GM12878 (cell line): Measurements from ENCODE around the gene FRAS1. TPM values are rescaled to one million over a fixed set of nuclear protein-coding genes. Genes with fewer than 3 reads are reported as not detected.
A peak's percentile ranks its signal among the peaks of the same experiment; 100 is the strongest.

Source experiments
- ATAC-seq: fragments of 200-7000 bp; cut with Tn5 transposase; 3 replicates; pipeline ENCODE4 v1.9.1; 2020; ENCODE audit warnings: mild to moderate bottlenecking, moderate library complexity
- BruUV-seq: library from RNA; stranded (reverse); fragments of 400-500 nt; replicated peaks from 2 replicates; lab custom pipeline; 2021; lab: Mats Ljungman, UMichigan
- CTCF ChIA-PET: fragments of 300-600 bp; sonication (Branson Sonifier 250); formaldehyde crosslinking; extraction: SDS; loops from one replicate; lab custom pipeline; 2021; ENCODE audit warnings: inconsistent platforms; lab: Yijun Ruan, JAX
- POLR2A ChIA-PET: fragments of 350-600 bp; formaldehyde crosslinking; extraction: SDS; loops from one replicate; lab custom pipeline; 2021; ENCODE audit warnings: inconsistent platforms; lab: Charles Lee
- RAD21 ChIA-PET: fragments of 300-600 bp; sonication (Branson Sonifier 250); formaldehyde crosslinking; loops from one replicate; lab custom pipeline; 2023; ENCODE audit warnings: antibody characterized with exemption; ENCODE audit not compliant: unreplicated experiment; lab: Charles Lee
- SMC1A ChIA-PET: fragments of 300-600 bp; sonication (Branson Sonifier 250); formaldehyde crosslinking; loops from one replicate; lab custom pipeline; 2023; ENCODE audit not compliant: unreplicated experiment, uncharacterized antibody; lab: Charles Lee
- DNase-seq: peaks from one replicate; pipeline ENCODE4 v3.0.0-alpha.2; 2011; ENCODE audit warnings: low read depth, low spot score
- FAIRE-seq: peaks from 3 replicates; lab custom pipeline; 2011; peaks lifted over from hg19 to GRCh38; lab: Jason Lieb, UNC
- H2AFZ ChIP-seq: 2 replicates; pipeline ENCODE4 v1.6.0; 2011; ENCODE audit warnings: low read depth, low read length, control low read depth; ENCODE audit not compliant: control insufficient read depth
- H3K27ac ChIP-seq: 2 replicates; pipeline ENCODE4 v1.5.1; 2011; ENCODE audit warnings: control low read depth; ENCODE audit not compliant: control insufficient read depth, insufficient read depth
- H3K27me3 ChIP-seq, 2 experiments: replicated peaks in 1 of 2; 2 replicates each; pipeline versions ENCODE4 v1.6.0 to v1.6.1; 2011; ENCODE audit warnings: low read length in 1 of 2; ENCODE audit not compliant: control insufficient read depth in 2 of 2, insufficient read depth in 2 of 2
- H3K36me3 ChIP-seq, 2 experiments: 2 replicates each; pipeline ENCODE4 v1.5.1; 2011; ENCODE audit warnings: low read length in 1 of 2; ENCODE audit not compliant: control insufficient read depth in 2 of 2, insufficient read depth in 2 of 2
- H3K4me1 ChIP-seq: 2 replicates; pipeline ENCODE4 v1.6.1; 2011; ENCODE audit warnings: mild to moderate bottlenecking, low read length, moderate library complexity, mixed read lengths; ENCODE audit not compliant: control insufficient read depth, insufficient read depth
- H3K4me2 ChIP-seq: 2 replicates; pipeline ENCODE4 v1.6.0; 2011; ENCODE audit warnings: control low read depth; ENCODE audit not compliant: control insufficient read depth, insufficient read depth
- H3K4me3 ChIP-seq: fragments of 200-600 bp; sonication (generic); 2 replicates; pipeline ENCODE4 v1.5.1; 2016
- H3K79me2 ChIP-seq: 2 replicates; pipeline ENCODE4 v1.6.0; 2011; ENCODE audit warnings: low read length; ENCODE audit not compliant: control insufficient read depth, insufficient read depth
- H3K9ac ChIP-seq: 2 replicates; pipeline ENCODE4 v1.8.0; 2011; ENCODE audit warnings: low read length, control low read depth, mixed read lengths; ENCODE audit not compliant: control insufficient read depth, insufficient read depth
- H3K9me3 ChIP-seq: replicated peaks from 3 replicates; pipeline ENCODE4 v1.5.1; 2011; ENCODE audit warnings: mild to moderate bottlenecking, low read length; ENCODE audit not compliant: control insufficient read depth, insufficient read depth
- H4K20me1 ChIP-seq: 2 replicates; pipeline ENCODE4 v1.6.0; 2011; ENCODE audit not compliant: control insufficient read depth, insufficient read depth
- CBX3 ChIP-seq: fragments of 200-600 bp; sonication (generic); IDR thresholded peaks from 2 replicates; pipeline ENCODE4 v1.6.1; 2016; ENCODE audit warnings: low read depth, borderline replicate concordance
- CHD4 ChIP-seq: fragments of 200-600 bp; sonication (generic); IDR thresholded peaks from 2 replicates; pipeline ENCODE4 v1.6.1; 2016; ENCODE audit warnings: mild to moderate bottlenecking
- EP300 ChIP-seq, 2 experiments: fragments of 150-350 bp in 1 of 2; IDR thresholded peaks; 2 replicates each; pipeline ENCODE4 v1.6.1; 2011 to 2012; ENCODE audit warnings: low read depth in 2 of 2, low read length in 2 of 2, borderline replicate concordance in 1 of 2, improper control_type of control experiment in 1 of 2, inconsistent platforms in 1 of 2; ENCODE audit not compliant: control insufficient read depth in 1 of 2
- ETV6 ChIP-seq, 2 experiments: fragments of 450-650 bp in 1 of 2; IDR thresholded peaks in 1 of 2; conservative IDR thresholded peaks in 1 of 2; 2 replicates each; pipeline ENCODE4 v1.6.1; 2014; ENCODE audit warnings: antibody characterized with exemption in 1 of 2, borderline replicate concordance in 1 of 2, low read depth in 1 of 2, mild to moderate bottlenecking in 1 of 2, moderate library complexity in 1 of 2
- IRF4 ChIP-seq: IDR thresholded peaks from 2 replicates; pipeline ENCODE4 v1.6.1; 2011; ENCODE audit warnings: low read depth, low read length
- JUND ChIP-seq: IDR thresholded peaks from 2 replicates; pipeline ENCODE4 v1.6.1; 2012; ENCODE audit warnings: low read depth, mild to moderate bottlenecking, low read length, improper control_type of control experiment, moderate library complexity
- KAT2A ChIP-seq: conservative IDR thresholded peaks from 2 replicates; pipeline ENCODE4 v1.6.1; 2011; ENCODE audit warnings: low read depth, low read length; ENCODE audit not compliant: control insufficient read depth
- KDM1A ChIP-seq: fragments of 200-600 bp; sonication (generic); IDR thresholded peaks from 2 replicates; pipeline ENCODE4 v1.6.1; 2016; ENCODE audit warnings: borderline replicate concordance
- KLF5 ChIP-seq: fragments of 450-650 bp; IDR thresholded peaks from 2 replicates; pipeline ENCODE4 v1.6.1; 2014; ENCODE audit warnings: mild to moderate bottlenecking; ENCODE audit not compliant: partially characterized antibody
- MEF2B ChIP-seq: fragments of 450-650 bp; IDR thresholded peaks from 2 replicates; pipeline ENCODE4 v1.6.1; 2018; ENCODE audit warnings: mild to moderate bottlenecking, moderate library complexity; ENCODE audit not compliant: partially characterized antibody, poor library complexity, severe bottlenecking
- MYB ChIP-seq: fragments of 150-350 bp; IDR thresholded peaks from 2 replicates; pipeline ENCODE4 v1.6.1; 2014; ENCODE audit warnings: mild to moderate bottlenecking, low read depth, low read length, borderline replicate concordance
- NBN ChIP-seq: fragments of 450-650 bp; IDR thresholded peaks from 2 replicates; pipeline ENCODE4 v1.6.1; 2016
- NFIC ChIP-seq: IDR thresholded peaks from 2 replicates; pipeline ENCODE4 v1.6.1; 2012; ENCODE audit warnings: low read depth, mild to moderate bottlenecking, inconsistent platforms, low read length, moderate library complexity
- NFXL1 ChIP-seq: fragments of 450-650 bp; IDR thresholded peaks from 2 replicates; pipeline ENCODE4 v1.6.1; 2017; ENCODE audit warnings: antibody characterized with exemption, mild to moderate bottlenecking, borderline replicate concordance
- NKRF ChIP-seq: fragments of 450-650 bp; conservative IDR thresholded peaks from 2 replicates; pipeline ENCODE4 v1.6.1; 2017; ENCODE audit warnings: mild to moderate bottlenecking, moderate library complexity
- PAX5 ChIP-seq: IDR thresholded peaks from 2 replicates; pipeline ENCODE4 v1.6.1; 2011; ENCODE audit warnings: low read depth, low read length, borderline replicate concordance
- POLR2AphosphoS5 ChIP-seq: IDR thresholded peaks from 2 replicates; pipeline ENCODE4 v1.6.1; 2011; ENCODE audit warnings: mild to moderate bottlenecking, low read length, inconsistent platforms
- RELB ChIP-seq: fragments of 450-650 bp; IDR thresholded peaks from 2 replicates; pipeline ENCODE4 v1.6.1; 2017; ENCODE audit warnings: low read depth, mild to moderate bottlenecking, moderate library complexity
- SREBF1 ChIP-seq: IDR thresholded peaks from 2 replicates; pipeline ENCODE4 v1.6.1; 2012; ENCODE audit warnings: mild to moderate bottlenecking, low read length
- TCF12 ChIP-seq: IDR thresholded peaks from 2 replicates; pipeline ENCODE4 v1.6.1; 2011; ENCODE audit warnings: low read depth, mild to moderate bottlenecking, low read length
- TCF3 ChIP-seq: IDR thresholded peaks from 2 replicates; pipeline ENCODE4 v1.6.1; 2012; ENCODE audit warnings: low read depth, mild to moderate bottlenecking, low read length, borderline replicate concordance; ENCODE audit not compliant: insufficient read depth
- USF1 ChIP-seq: IDR thresholded peaks from 2 replicates; pipeline ENCODE4 v1.6.1; 2011; ENCODE audit warnings: borderline replicate concordance, low read depth, mild to moderate bottlenecking, moderate library complexity, mixed read lengths, low read length; ENCODE audit not compliant: insufficient read depth; ENCODE audit errors: extremely low read length
- WGBS: methylation state at CpG from one replicate; pipeline ENCODE4 v1.1.6; 2016; ENCODE audit warnings: low lambda C conversion rate; ENCODE audit not compliant: insufficient replicate concordance, insufficient coverage; ENCODE audit errors: missing lambda C conversion rate; 5-methylcytosine and 5-hydroxymethylcytosine counted together
- in situ Hi-C: fragments of 300-500 bp; cut with MboI; formaldehyde crosslinking; loops from 9 replicates; pipeline ENCODE4 v1.14.3; 2018; ENCODE audit warnings: mixed read lengths
- intact Hi-C: fragments of 100-400 bp; cut with micrococcal nuclease; formaldehyde crosslinking; loops from one replicate; pipeline ENCODE4 v1.14.2; 2022; ENCODE audit not compliant: unreplicated experiment
- polyA plus RNA-seq, 11 experiments: library from polyadenylated mRNA; depleted of rRNA in 4 of 11; unstranded in 6 of 11; stranded (reverse) in 5 of 11; fragments of >200 nt; fragmentation: Nextera tagmentation in 4 of 11; fragmentation: Illumina TruSeq in 1 of 11; extraction: Ambion mirVana in 4 of 11; extraction: Trizol in 1 of 11; gene quantifications; 1 replicate in 1 of 11; 2 replicates in 10 of 11; pipeline versions ENCODE4 v1.2.1 to v1.2.3, GENCODE V29; 2011 to 2016; ENCODE audit warnings: inconsistent platforms in 2 of 11, missing spikeins in 2 of 11, low read depth in 1 of 11
- total RNA-seq, 4 experiments: library from RNA; depleted of rRNA in 3 of 4; stranded (reverse); fragments of >200 nt in 3 of 4; fragmentation: Illumina TruSeq in 1 of 4; extraction: Trizol in 1 of 4; gene quantifications; 2 replicates each; pipeline versions ENCODE4 v1.2.1 to v1.2.3, GENCODE V29; 2013 to 2021

Gene FRAS1
- total and polyA plus RNA-seq, 10 of the 15 experiments (the other 5 are each of a cell fraction or from before 2014, with no cell fraction given), result 0.08 to 11.7 (median 0.20) TPM

GRCh38 chr4:78451407-78451806 is 394.3 kb downstream of the FRAS1 start:
- POLR2A ChIA-PET, result no interaction called here
- Histone ChIP-seq H2AFZ (no peak overlapping the region), H3K79me2 (no peaks in the 10 kb centered on the region), H3K4me3 (no peak overlapping the region), H3K4me2 (no peak overlapping the region), H4K20me1 (no peaks in the 10 kb centered on the region), H3K27me3 (no peaks in the 10 kb centered on the region), H3K9me3 (no peaks in the 10 kb centered on the region), H3K27ac (no peak overlapping the region), H3K4me1 (no peaks in the 10 kb centered on the region), H3K36me3 (no peaks in the 10 kb centered on the region), H3K9ac (no peak overlapping the region)
- ATAC-seq, result peak; percentile 33
- no peak for DNase-seq
- intact Hi-C loops (loop anchor here (10.0 kb wide), 1 partner anchor 413 kb away; no protein-coding TSS in a partner anchor), in situ Hi-C loops (no loop called here)
- no TSS peak for BruUV-seq
- CTCF ChIA-PET, result no interaction called here
- 11% methylated on average over 3 of the region's 3 CpGs for WGBS
- no peak for FAIRE-seq
- SMC1A ChIA-PET, result interaction anchor here (1.3 to 1.4 kb wide), 2 partner anchors 25 to 392 kb away, joined by 3 to 4 read pairs; no protein-coding TSS in a partner anchor
- RAD21 ChIA-PET, result interaction anchor here (1.3 to 1.7 kb wide), 2 partner anchors 116 to 392 kb away, joined by 3 to 4 read pairs; no protein-coding TSS in a partner anchor
- no peak for TF ChIP-seq CHD4
- TF ChIP-seq NBN, result no peak; the same call in 1 of the 2 replicates
- peak; percentile 98 for TF ChIP-seq RELB
- no peak for TF ChIP-seq TCF3
- TF ChIP-seq POLR2AphosphoS5, result no peak
- no peak for TF ChIP-seq MYB
- TF ChIP-seq SREBF1, result no peak
- TF ChIP-seq TCF12, result no peak
- no peak for TF ChIP-seq NKRF
- no peak for TF ChIP-seq PAX5
- no peak for TF ChIP-seq ETV6 (conservative IDR thresholded peaks at IDR 0.05 in 1 of 2, IDR thresholded peaks at IDR 0.05 in 1 of 2; ENCODE audit: borderline replicate concordance in 1 of 2, low read depth in 1 of 2)
- TF ChIP-seq KDM1A, result no peak
- no peak for TF ChIP-seq KLF5
- TF ChIP-seq MEF2B, result peak; percentile 30
- no peak for TF ChIP-seq IRF4
- no peak for TF ChIP-seq USF1
- TF ChIP-seq EP300 (IDR thresholded peaks at IDR 0.05; ENCODE audit: borderline replicate concordance in 1 of 2, control insufficient read depth in 1 of 2, low read depth in 2 of 2, low read length in 2 of 2), result no peak; a peak in 1 of 4 replicates
- no peak for TF ChIP-seq KAT2A
- TF ChIP-seq NFXL1, result no peak
- TF ChIP-seq JUND, result no peak
- no peak for TF ChIP-seq NFIC
- no peak for TF ChIP-seq CBX3
